K562 (cell line): ENCODE data around the gene LPGAT1. TPM values are rescaled to one million over a fixed set of nuclear protein-coding genes. Genes with fewer than 3 reads are reported as not detected.

Experiments
- CXXC5 ChIP-seq: fragments of 250-450 bp; sonication (Bioruptor Pico); IDR thresholded peaks from 2 replicates; pipeline ENCODE4 v1.8.0; 2022; ENCODE audit warnings: inconsistent platforms, mild to moderate bottlenecking, moderate library complexity
- DEAF1 ChIP-seq: fragments of 450-650 bp; formaldehyde crosslinking; IDR thresholded peaks from 2 replicates; pipeline ENCODE4 v1.4.0; 2020; ENCODE audit warnings: mild to moderate bottlenecking, moderate library complexity
- FOXA1 ChIP-seq: fragments of 450-650 bp; IDR thresholded peaks from 2 replicates; pipeline ENCODE4 v1.6.1; 2016; ENCODE audit warnings: mild to moderate bottlenecking, borderline replicate concordance
- GABPA ChIP-seq: fragments of 200-800 bp; sonication (Bioruptor generic); conservative IDR thresholded peaks from 2 replicates; pipeline ENCODE4 v1.6.1; 2016; ENCODE audit warnings: low read depth, missing genetic modification characterization, missing compliant biosample characterization
- KDM2B ChIP-seq: fragments of 250-450 bp; sonication (Bioruptor Pico); IDR thresholded peaks from 2 replicates; pipeline ENCODE4 v1.8.0; 2021; ENCODE audit warnings: mild to moderate bottlenecking, moderate library complexity
- KDM5B ChIP-seq: fragments of 200-600 bp; sonication (generic); IDR thresholded peaks from 2 replicates; pipeline ENCODE4 v1.6.1; 2012; ENCODE audit warnings: low read depth, mild to moderate bottlenecking, moderate library complexity, low read length, control low read depth, inconsistent platforms; ENCODE audit not compliant: insufficient replicate concordance
- MAZ ChIP-seq, 2 experiments: fragments of 450-650 bp in 1 of 2; sonication (generic) in 1 of 2; formaldehyde crosslinking; IDR thresholded peaks in 1 of 2; conservative IDR thresholded peaks in 1 of 2; 2 replicates each; pipeline versions ENCODE4 v1.4.0 to v1.5.0; 2020; ENCODE audit warnings: mild to moderate bottlenecking in 1 of 2, missing genetic modification reagents in 1 of 2
- NCOA6 ChIP-seq: fragments of 450-650 bp; IDR thresholded peaks from 2 replicates; pipeline ENCODE4 v1.6.1; 2017; ENCODE audit warnings: mild to moderate bottlenecking
- PCBP1 ChIP-seq: fragments of 200-400 bp; formaldehyde crosslinking; IDR thresholded peaks from 2 replicates; pipeline ENCODE4 v1.6.1; 2018; ENCODE audit warnings: mild to moderate bottlenecking, low read depth, low read length; ENCODE audit not compliant: poor library complexity, severe bottlenecking
- RAD21 ChIP-seq, 2 experiments: fragments of 250-450 bp in 1 of 2; fragments of 450-650 bp in 1 of 2; sonication (Bioruptor Pico) in 1 of 2; formaldehyde crosslinking in 1 of 2; IDR thresholded peaks in 1 of 2; conservative IDR thresholded peaks in 1 of 2; 2 replicates each; pipeline versions ENCODE4 v1.4.0 to v1.8.0; 2020 to 2022; ENCODE audit warnings: mild to moderate bottlenecking in 2 of 2, moderate library complexity in 1 of 2
- ZBTB9 ChIP-seq: fragments of 450-650 bp; formaldehyde crosslinking; IDR thresholded peaks from 2 replicates; pipeline ENCODE4 v1.4.0; 2020; ENCODE audit warnings: mild to moderate bottlenecking, moderate library complexity
- ZEB2 ChIP-seq: fragments of 450-650 bp; IDR thresholded peaks from 2 replicates; pipeline ENCODE4 v1.6.1; 2016
- polyA plus RNA-seq, 8 experiments: library from polyadenylated mRNA; depleted of rRNA in 4 of 8; stranded (reverse) in 5 of 8; unstranded in 3 of 8; fragments of >200 nt; fragmentation: Nextera tagmentation in 2 of 8; fragmentation: Illumina TruSeq in 1 of 8; extraction: Ambion mirVana in 2 of 8; extraction: Trizol in 1 of 8; gene quantifications; 2 replicates each; pipeline versions ENCODE4 v1.2.1 to v1.2.3, GENCODE V29; 2011 to 2014; ENCODE audit warnings: inconsistent platforms in 1 of 8, missing spikeins in 1 of 8
- total RNA-seq, 7 experiments: library from RNA; depleted of rRNA in 6 of 7; stranded (reverse); fragments of >200 nt in 6 of 7; fragmentation: Illumina TruSeq in 2 of 7; extraction: Trizol in 2 of 7; gene quantifications; 2 replicates each; pipeline versions ENCODE4 v1.2.1 to v1.2.3, GENCODE V29; 2011 to 2021; ENCODE audit warnings: low replicate concordance in 1 of 7
- TF ChIP-seq, protein P1 (sequence below): fragments of 250-450 bp; sonication (Bioruptor Pico); IDR thresholded peaks from 2 replicates; pipeline ENCODE4 v1.4.0; 2020

Gene LPGAT1
- total and polyA plus RNA-seq, 9 of the 15 experiments (the other 6 are each of a cell fraction or from before 2014, with no cell fraction given), result 5.7 to 31.4 (median 16.3) TPM

DNA sequence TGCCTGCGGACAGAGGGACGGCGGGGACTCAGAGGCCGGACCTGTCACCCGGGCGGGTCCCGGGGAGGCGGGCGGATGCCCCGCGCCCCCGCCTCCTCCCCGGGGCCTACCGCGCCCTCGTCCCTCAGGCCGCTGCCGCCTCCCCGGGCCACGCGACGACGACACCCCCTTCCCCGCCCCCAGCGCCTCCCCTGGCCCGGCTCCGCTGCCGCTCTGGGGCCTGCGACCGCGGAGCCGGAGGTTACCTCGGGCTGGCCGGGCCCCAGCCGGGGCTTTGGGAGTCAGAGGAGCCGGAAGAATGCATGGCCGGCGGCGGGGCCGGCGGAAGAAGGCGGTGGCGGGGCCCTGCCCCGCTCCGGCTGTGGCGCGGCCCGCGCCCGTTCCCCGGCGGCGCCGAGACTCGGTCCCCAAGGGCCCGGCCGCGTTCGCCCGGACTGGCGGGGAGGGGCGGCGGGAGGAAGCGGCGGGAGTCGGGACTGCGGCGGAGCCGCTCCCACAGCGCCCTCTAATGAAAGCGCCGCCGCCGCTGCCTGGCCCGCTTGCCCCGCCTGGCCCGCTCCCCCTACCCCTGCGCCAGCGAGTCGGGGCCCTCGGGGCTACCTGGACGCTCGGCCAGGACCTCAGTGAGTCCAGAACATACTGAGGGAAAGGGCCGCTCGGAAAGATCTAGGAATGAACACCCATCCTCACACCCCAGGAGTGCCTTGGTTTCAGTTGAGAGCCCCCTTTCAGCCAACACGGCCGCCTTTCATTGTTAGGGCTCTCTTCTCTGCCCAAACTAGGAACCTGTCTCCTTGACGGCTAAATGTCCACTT, at the start of gene LPGAT1 (continued):
- TF ChIP-seq, protein P1, sequence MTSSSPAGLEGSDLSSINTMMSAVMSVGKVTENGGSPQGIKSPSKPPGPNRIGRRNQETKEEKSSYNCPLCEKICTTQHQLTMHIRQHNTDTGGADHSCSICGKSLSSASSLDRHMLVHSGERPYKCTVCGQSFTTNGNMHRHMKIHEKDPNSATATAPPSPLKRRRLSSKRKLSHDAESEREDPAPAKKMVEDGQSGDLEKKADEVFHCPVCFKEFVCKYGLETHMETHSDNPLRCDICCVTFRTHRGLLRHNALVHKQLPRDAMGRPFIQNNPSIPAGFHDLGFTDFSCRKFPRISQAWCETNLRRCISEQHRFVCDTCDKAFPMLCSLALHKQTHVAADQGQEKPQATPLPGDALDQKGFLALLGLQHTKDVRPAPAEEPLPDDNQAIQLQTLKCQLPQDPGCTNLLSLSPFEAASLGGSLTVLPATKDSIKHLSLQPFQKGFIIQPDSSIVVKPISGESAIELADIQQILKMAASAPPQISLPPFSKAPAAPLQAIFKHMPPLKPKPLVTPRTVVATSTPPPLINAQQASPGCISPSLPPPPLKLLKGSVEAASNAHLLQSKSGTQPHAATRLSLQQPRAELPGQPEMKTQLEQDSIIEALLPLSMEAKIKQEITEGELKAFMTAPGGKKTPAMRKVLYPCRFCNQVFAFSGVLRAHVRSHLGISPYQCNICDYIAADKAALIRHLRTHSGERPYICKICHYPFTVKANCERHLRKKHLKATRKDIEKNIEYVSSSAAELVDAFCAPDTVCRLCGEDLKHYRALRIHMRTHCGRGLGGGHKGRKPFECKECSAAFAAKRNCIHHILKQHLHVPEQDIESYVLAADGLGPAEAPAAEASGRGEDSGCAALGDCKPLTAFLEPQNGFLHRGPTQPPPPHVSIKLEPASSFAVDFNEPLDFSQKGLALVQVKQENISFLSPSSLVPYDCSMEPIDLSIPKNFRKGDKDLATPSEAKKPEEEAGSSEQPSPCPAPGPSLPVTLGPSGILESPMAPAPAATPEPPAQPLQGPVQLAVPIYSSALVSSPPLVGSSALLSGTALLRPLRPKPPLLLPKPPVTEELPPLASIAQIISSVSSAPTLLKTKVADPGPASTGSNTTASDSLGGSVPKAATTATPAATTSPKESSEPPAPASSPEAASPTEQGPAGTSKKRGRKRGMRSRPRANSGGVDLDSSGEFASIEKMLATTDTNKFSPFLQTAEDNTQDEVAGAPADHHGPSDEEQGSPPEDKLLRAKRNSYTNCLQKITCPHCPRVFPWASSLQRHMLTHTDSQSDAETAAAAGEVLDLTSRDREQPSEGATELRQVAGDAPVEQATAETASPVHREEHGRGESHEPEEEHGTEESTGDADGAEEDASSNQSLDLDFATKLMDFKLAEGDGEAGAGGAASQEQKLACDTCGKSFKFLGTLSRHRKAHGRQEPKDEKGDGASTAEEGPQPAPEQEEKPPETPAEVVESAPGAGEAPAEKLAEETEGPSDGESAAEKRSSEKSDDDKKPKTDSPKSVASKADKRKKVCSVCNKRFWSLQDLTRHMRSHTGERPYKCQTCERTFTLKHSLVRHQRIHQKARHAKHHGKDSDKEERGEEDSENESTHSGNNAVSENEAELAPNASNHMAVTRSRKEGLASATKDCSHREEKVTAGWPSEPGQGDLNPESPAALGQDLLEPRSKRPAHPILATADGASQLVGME (CRISPR knock-in tag), result 0 out of 2 replicates have a peak, but pooled peaks have one; percentile 8
- TF ChIP-seq KDM5B (peak; percentile 55), NCOA6 (peak; percentile 66; the same call in 1 of the 2 replicates), FOXA1 (no peak), GABPA (tag) (peak; percentile 69), ZEB2 (no peak), ZBTB9 (CRISPR knock-in tag) (0 out of 2 replicates have a peak, but pooled peaks have one; percentile 17), MAZ (CRISPR knock-in tag; conservative IDR thresholded peaks at IDR 0.05 in 1 of 2, IDR thresholded peaks at IDR 0.05 in 1 of 2) (peak; percentile 82 to 94), RAD21 (CRISPR knock-in tag; conservative IDR thresholded peaks at IDR 0.05 in 1 of 2, IDR thresholded peaks at IDR 0.05 in 1 of 2) (peak; percentile 80 to 87), PCBP1 (peak; percentile 49), DEAF1 (CRISPR knock-in tag) (peak; percentile 83), KDM2B (CRISPR knock-in tag) (peak; percentile 31; the same call in 1 of the 2 replicates), CXXC5 (CRISPR knock-in tag) (peak; percentile 86)
